HG02763 (cell line): Measurements from ENCODE around the gene STYXL1.

Source experiments
- ATAC-seq: cut with Tn5 transposase; IDR thresholded peaks from one replicate; pipeline ENCODE4 v1.9.1; 2021; ENCODE audit warnings: mild to moderate bottlenecking, moderate library complexity; ENCODE audit not compliant: unreplicated experiment

Gene STYXL1

GRCh38 chr7:75995052-75995471, 52.7 kb downstream of the STYXL1 start:
- ATAC-seq = no peak

GRCh38 chr7:75994388-75995051, 53.3 kb downstream of the STYXL1 start, which contains the start of gene TMEM120A:
Gene TMEM120A (minus strand): TSS chr7:75994595. CDS start chr7:75994570, 25 bp downstream.
- peak; percentile 94 for ATAC-seq

DNA sequence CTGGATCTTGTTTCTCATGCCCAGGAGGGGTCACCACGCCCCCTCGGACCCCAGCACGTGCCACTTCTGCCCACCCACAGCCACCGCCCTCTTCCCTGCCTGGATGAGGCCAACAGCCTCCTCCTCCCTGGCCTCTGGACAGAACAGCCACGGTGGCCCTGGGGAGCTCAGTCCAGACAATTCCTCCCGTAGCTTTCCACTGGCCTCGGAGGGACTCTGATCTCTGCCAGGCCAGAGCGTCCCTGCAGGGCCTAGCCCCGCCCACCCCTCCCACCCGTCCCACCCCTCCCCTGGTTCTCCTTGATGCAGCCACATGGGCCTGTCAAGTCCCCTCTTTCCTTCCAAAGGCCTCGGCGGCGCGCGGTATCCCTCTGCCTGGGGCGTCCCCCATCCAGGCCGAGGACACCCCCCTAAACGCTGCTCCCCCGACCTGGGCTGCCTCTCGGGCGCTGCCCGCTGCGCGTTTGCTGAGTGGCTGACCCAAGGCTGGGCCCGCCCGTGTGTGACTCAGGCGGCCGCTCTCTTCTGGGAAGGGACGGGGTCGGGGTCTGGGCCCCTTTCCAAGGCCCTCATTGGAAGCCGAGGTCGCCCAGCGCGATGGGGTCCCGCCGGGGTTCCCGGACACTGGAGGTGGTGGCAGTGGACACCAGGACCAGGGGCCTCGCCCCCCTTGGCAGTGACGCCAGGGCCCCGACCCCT, 54.0 kb downstream of the STYXL1 start:
- ATAC-seq = no peak

- ATAC-seq = no peak
Observed at GRCh38 chr7:75992083-75992755, 55.6 kb downstream of the STYXL1 start.

DNA sequence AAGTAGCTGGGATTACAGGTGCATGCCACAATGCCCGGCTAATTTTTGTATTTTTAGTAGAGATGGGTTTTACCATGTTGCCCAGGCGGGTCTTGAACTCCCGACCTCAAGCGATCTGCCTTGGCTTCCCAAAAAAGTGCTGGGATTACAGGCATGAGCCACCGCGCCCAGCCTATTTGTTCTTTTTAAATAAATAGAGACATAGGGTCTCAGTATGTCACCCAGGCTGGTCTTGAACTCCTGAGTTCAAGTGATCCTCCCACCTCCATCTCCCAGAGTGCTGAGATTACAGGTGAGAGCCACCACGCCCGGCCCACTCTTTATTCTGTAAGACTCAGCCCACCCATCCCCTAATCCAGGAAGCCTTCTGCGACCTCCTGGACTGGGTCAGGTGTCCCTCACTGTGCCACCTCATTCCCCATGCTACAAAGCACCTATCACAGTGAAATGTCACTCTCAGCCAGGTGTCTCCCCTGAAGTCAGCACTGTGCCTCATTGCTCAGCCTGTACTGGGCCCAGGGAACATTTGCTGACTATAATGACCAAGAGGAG, 56.2 kb downstream of the STYXL1 start:
- no peak for ATAC-seq

DNA sequence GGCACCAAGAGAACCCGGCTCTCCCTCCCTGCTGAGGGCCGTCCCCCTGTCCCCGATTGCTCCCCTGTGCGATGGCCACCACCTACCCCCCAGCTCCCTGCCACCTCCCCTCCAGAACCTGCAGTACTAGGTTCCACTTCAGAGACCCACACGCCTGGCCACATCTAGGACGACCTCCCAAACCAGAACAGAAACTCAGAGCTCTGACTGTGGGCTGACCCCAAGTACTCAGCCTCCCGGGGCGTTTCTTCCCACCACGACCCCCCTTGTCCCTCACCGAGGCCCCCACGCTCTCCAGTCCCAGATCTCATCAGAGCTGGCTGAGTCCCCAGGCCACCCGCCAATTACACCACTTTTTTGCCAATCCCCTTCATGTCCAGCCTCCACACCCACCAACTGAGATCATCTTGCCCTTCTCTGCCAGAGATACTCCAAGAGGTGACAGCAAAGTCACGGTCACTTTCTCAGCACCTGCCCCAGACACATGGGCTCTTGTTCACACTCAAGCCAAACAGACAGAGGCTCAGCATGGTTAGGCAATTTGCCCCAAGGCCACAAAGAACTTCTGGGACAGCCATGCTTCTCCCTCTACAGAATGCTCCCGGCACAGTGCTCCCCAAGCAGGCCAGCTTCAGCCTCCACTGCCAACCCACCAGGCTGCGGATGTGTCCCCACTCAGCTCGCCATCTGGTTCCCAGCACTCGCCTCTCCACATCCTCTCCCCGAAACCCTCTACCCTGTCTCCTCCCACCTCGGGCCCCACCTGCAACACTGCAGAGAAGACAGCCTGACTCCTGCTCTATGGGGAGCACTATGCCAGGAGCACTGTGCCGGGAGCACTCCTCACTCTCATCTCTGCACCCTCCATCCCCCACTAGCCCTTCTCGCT, 58.1 kb downstream of the STYXL1 start:
- ATAC-seq = no peak

GRCh38 chr7:75988568-75989499, 59.0 kb downstream of the STYXL1 start:
- no peak for ATAC-seq

GRCh38 chr7:75987805-75988567, 59.8 kb downstream of the STYXL1 start:
- ATAC-seq = no peak

DNA sequence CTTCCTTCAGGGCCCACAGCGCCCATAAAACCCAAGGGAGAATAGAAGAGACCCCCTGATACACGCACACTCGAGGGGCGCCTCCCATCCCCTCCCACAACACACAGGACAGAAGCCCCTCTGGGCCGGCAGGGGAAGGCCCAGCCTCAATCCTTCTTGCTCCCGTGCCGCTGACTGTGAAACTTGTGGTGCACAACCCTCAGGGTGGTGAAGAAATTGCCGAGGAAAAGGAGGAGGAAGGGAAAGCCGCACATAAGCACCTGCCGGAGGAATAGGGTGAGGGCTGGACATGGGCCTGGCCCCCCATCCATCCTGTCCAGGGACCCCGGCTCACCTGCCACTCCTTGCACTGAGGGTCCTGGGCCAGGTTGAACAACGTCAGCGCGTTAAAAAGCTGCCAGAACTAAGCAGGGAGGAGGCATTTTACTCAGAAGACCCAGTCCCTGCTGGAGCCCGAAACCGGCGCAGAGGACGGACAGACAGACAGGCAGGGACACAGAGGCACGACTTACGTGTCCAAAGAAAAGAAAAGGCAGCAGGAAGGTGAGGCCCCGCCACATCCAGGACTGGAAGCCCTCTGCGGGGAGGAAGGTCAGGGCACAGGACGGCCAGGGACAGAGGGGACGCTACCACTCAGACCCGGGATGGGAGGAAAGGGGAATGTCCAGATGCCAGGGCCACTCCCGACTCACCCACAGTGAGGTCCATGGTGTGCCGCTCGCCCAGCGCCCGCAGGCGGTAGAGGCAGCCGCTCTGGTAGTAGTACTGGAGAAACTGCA, 60.6 kb downstream of the STYXL1 start:
- ATAC-seq = no peak

DNA sequence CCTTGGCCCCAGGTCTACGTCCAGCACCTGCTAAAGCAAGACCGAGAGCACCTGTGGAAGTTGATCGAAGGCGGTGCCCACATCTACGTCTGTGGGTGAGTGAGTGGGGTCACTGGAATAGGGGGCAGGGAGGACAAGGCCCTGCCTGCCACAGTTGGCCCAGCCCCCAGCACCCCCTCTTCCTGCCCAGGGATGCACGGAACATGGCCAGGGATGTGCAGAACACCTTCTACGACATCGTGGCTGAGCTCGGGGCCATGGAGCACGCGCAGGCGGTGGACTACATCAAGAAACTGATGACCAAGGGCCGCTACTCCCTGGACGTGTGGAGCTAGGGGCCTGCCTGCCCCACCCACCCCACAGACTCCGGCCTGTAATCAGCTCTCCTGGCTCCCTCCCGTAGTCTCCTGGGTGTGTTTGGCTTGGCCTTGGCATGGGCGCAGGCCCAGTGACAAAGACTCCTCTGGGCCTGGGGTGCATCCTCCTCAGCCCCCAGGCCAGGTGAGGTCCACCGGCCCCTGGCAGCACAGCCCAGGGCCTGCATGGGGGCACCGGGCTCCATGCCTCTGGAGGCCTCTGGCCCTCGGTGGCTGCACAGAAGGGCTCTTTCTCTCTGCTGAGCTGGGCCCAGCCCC, 61.5 kb downstream of the STYXL1 start:
- no peak for ATAC-seq

GRCh38 chr7:75985518-75986146, 62.2 kb downstream of the STYXL1 start:
- ATAC-seq = no peak

GRCh38 chr7:75985009-75985517, 62.7 kb downstream of the STYXL1 start:
- no peak for ATAC-seq

DNA sequence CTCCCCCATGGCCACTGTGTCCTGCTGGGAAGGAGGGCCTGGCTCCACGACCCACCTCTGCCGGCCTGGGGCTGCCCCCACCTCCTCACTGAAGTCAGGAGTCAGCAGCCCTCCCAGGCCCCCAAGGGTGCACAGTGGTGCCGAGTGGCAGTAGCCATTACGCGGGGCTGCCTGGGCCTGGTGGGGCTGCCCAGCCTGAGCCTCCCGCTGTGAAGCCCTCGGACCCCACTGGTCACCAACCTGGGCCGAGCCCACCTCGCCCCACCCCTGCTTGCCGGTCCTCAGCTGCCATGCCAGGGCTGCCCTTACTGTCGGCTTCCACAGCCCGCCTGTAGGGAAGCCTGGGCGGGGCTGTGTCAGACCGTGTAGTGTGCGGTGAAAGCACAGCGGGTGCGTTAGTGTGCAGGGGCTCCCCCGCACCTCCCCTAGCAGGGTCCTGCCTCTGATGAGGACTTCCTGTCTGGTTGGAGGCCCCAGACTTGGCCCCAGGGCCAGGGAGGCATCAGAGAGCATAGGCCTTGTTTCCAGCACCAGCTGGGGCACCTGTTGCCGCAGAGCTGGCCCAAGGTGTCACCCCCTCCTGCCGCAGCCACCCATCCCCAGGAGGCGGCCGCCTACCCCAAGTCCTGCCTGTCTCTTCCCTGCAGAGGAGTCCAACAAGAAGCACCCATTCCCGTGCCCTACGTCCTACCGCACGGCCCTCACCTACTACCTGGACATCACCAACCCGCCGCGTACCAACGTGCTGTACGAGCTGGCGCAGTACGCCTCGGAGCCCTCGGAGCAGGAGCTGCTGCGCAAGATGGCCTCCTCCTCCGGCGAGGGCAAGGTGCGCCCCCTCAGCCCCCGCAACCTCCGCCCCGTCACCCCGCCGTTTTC, 63.4 kb downstream of the STYXL1 start:
- ATAC-seq = no peak

- no peak for ATAC-seq
Observed at GRCh38 chr7:75983471-75984129, 64.2 kb downstream of the STYXL1 start.

DNA sequence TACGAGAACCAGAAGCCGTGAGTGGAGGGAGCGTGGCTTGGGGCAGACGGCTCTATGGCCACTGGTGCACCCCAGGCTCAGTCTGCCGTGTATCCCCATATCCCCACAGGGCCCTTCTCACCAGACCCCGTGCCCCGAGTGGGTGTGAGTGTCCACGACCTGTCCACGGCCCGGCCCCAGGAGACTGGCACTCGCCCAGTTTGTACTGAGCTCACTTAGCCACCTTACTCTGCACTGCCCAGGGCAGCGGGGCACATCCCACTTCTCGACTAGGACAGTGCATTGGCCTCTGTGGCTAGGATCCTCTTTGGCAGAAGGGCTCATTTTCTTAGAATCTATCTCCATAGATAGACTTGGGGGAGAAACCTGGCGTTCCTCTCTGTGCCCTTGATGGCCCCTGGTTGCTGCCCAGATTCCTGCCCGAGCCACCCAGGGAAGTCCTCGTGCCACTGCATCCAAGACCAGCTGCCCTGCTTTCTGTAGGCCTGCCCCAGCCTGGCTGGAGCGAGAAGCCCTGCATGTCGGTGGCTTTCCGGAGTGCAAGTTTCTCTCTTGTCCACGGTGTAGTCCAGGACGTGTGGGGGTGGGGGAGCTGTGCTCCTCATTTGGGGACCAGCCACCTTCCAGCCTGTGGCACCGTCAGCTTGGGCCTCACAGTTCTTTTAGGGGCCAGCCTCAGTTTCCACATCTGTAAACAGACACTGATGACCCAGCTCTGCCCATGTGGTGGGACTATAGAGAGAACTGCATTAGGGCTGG, 65.3 kb downstream of the STYXL1 start:
- no peak for ATAC-seq
